ENCODE measurements around the gene CLECL1.

DNA sequence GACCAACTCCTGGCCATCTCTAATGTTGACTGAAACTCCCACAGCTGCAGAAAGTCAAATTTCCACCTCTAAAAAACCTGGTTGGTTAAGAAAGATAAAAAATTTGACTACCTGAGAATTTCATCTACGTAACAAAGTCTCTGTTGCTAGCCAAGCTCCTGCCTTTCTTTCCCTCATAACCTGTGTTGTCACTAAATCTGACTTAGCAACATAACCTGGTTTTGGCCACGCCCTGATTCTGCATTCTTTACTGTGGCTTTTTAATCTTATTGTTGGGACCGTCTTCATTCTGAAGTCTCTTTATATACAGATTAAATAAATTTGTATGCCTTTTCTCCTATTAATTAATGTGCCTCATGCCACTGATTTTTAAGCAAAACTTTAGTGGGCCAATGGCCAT lies 43.9 kb upstream of the CLECL1 start:
- TF ChIP-seq, protein P1, sequence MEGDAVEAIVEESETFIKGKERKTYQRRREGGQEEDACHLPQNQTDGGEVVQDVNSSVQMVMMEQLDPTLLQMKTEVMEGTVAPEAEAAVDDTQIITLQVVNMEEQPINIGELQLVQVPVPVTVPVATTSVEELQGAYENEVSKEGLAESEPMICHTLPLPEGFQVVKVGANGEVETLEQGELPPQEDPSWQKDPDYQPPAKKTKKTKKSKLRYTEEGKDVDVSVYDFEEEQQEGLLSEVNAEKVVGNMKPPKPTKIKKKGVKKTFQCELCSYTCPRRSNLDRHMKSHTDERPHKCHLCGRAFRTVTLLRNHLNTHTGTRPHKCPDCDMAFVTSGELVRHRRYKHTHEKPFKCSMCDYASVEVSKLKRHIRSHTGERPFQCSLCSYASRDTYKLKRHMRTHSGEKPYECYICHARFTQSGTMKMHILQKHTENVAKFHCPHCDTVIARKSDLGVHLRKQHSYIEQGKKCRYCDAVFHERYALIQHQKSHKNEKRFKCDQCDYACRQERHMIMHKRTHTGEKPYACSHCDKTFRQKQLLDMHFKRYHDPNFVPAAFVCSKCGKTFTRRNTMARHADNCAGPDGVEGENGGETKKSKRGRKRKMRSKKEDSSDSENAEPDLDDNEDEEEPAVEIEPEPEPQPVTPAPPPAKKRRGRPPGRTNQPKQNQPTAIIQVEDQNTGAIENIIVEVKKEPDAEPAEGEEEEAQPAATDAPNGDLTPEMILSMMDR (IDR thresholded peaks at IDR 0.05 in 8 of 11, conservative IDR thresholded peaks at IDR 0.05 in 3 of 11): no peak
- no peak for TF ChIP-seq POLR2AphosphoS5 (IDR thresholded peaks at IDR 0.05)
